Measurements from ENCODE around the gene DMBT1.

DMBT1 gene

GRCh38 chr10:122543676-122544445, 16.7 kb upstream of the DMBT1 start:
- TF ChIP-seq CTCF (IDR thresholded peaks at IDR 0.05; ENCODE audit: control extremely low read depth, extremely low read depth, low read depth, missing control alignments), result no peak
- CTCF ChIA-PET, result interaction anchor here (1.8 kb wide), 1 partner anchor 22 kb away, joined by 6 read pairs; no protein-coding TSS in a partner anchor
- POLR2A ChIA-PET, result no interaction called here
- DNase-seq (ENCODE audit: extremely low spot score), result no peak

- POLR2A ChIA-PET, result no interaction called here
- TF ChIP-seq CTCF (IDR thresholded peaks at IDR 0.05; ENCODE audit: control extremely low read depth, extremely low read depth, low read depth, missing control alignments), result no peak
- CTCF ChIA-PET, result interaction anchor here (1.8 kb wide), 1 partner anchor 21 kb away, joined by 6 read pairs; no protein-coding TSS in a partner anchor
- no peak for DNase-seq (ENCODE audit: extremely low spot score)
These were observed 16.1 kb upstream of the DMBT1 start for GRCh38 chr10:122544493-122544892.

GRCh38 chr10:122546242-122546641, 14.3 kb upstream of the DMBT1 start:
- ChIA-PET CTCF (no interaction called here), POLR2A (no interaction called here)
- TF ChIP-seq CTCF (IDR thresholded peaks at IDR 0.05; ENCODE audit: control extremely low read depth, extremely low read depth, low read depth, missing control alignments), result no peak
- DNase-seq (ENCODE audit: extremely low spot score), result no peak

- CTCF ChIA-PET, result interaction anchor here (0.8 to 1.4 kb wide), 2 partner anchors 11 to 17 kb away, joined by 3 to 6 read pairs; no protein-coding TSS in a partner anchor
- TF ChIP-seq CTCF (IDR thresholded peaks at IDR 0.05; ENCODE audit: control extremely low read depth, extremely low read depth, low read depth, missing control alignments), result no peak
- no peak for DNase-seq (ENCODE audit: extremely low spot score)
- POLR2A ChIA-PET, result no interaction called here
These were observed 12.0 kb upstream of the DMBT1 start for GRCh38 chr10:122548407-122549085.

- TF ChIP-seq CTCF (IDR thresholded peaks at IDR 0.05; ENCODE audit: control extremely low read depth, extremely low read depth, low read depth, missing control alignments), result no peak
- ChIA-PET CTCF (no interaction called here), POLR2A (no interaction called here)
- no peak for DNase-seq (ENCODE audit: extremely low spot score)
These were observed 10.9 kb upstream of the DMBT1 start for GRCh38 chr10:122549636-122550035.

- no peak for TF ChIP-seq CTCF (IDR thresholded peaks at IDR 0.05; ENCODE audit: control extremely low read depth, extremely low read depth, low read depth, missing control alignments)
- ChIA-PET POLR2A (interaction anchor here (0.6 kb wide), 1 partner anchor 1109 kb away, joined by 4 read pairs; no protein-coding TSS in a partner anchor), CTCF (interaction anchor here (0.8 to 1.0 kb wide), 2 partner anchors 14 to 15 kb away, joined by 3 read pairs; no protein-coding TSS in a partner anchor)
- no peak for DNase-seq (ENCODE audit: extremely low spot score)
These were observed 10.1 kb upstream of the DMBT1 start for GRCh38 chr10:122550427-122550826.

Data from GM10248 (cell line).